ACC112 (cell line): ENCODE results near the gene ZNF474.

Experiments used
- H2AFZ ChIP-seq: fragments of 200-600 bp; sonication (generic); one replicate; pipeline ENCODE4 v1.6.0; 2017; ENCODE audit warnings: antibody characterized with exemption, low read length; ENCODE audit not compliant: unreplicated experiment
- H3K27ac ChIP-seq: fragments of 200-600 bp; sonication (generic); 2 replicates; pipeline ENCODE4 v1.5.1; 2014; ENCODE audit warnings: low read depth, mild to moderate bottlenecking, antibody characterized with exemption, low read length, moderate library complexity
- H3K27me3 ChIP-seq: fragments of 200-600 bp; sonication (generic); 2 replicates; pipeline ENCODE4 v1.6.1; 2014; ENCODE audit warnings: mild to moderate bottlenecking, antibody characterized with exemption, low read length, moderate library complexity, mixed read lengths; ENCODE audit not compliant: insufficient read depth
- H3K36me3 ChIP-seq: fragments of 200-600 bp; sonication (generic); 2 replicates; pipeline ENCODE4 v1.6.1; 2016; ENCODE audit warnings: mild to moderate bottlenecking, antibody characterized with exemption, low read length, moderate library complexity, mixed read lengths; ENCODE audit not compliant: insufficient read depth
- H3K4me1 ChIP-seq: fragments of 200-600 bp; sonication (generic); one replicate; pipeline ENCODE4 v1.6.1; 2016; ENCODE audit warnings: low read length, mixed read lengths; ENCODE audit not compliant: insufficient read depth, unreplicated experiment, control insufficient read depth
- H3K4me3 ChIP-seq: fragments of 200-600 bp; sonication (generic); 2 replicates; pipeline ENCODE4 v1.5.1; 2014; ENCODE audit warnings: mild to moderate bottlenecking, low read depth, low read length
- H3K79me2 ChIP-seq: fragments of 200-600 bp; sonication (generic); one replicate; pipeline ENCODE4 v1.6.0; 2016; ENCODE audit warnings: low read length; ENCODE audit not compliant: control insufficient read depth, unreplicated experiment, insufficient read depth

ZNF474 gene

DNA sequence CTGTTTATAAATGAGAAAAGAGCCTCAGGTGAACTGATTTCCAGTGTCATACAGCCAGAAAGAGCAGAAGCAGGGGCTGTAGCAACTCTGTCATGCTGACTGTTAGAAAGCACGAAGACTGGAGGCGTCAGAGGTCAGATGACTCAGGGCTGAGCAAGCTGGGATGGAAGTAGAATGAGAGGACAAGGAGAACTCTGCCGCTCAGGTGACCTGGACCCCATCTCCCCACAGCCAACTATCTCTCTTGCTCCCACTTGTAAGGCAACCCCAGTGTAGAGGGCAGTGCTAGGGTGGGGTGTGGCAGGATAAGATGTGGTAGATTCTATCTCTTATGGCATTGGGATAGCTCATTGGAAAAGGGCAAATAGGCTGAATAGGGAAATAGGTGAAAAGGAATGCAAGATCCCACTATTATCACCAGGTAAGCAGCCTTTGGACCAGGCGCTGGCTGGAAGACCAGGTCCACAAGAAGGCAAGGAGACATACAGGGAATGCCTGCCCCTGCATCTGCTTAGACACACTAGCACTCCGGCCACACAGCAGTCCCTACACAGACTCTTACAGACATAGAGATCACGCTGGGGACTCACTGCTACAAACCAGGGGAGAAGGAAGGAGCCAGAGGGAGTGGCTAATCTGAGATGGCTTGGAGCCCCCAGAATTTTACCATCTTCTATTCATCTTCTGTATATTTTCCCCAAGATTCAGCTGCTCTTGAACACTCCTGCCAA lies 30.1 kb upstream of the ZNF474 start:
- H3K4me1 ChIP-seq = peaks cover 46% of the 10 kb centered on the region
- H3K27me3 ChIP-seq = no peaks in the 10 kb centered on the region
- peak overlapping the region; percentile 66 for H3K27ac ChIP-seq
- peak overlapping the region; percentile 34 for H2AFZ ChIP-seq
- H3K36me3 ChIP-seq = no peaks in the 10 kb centered on the region
- H3K4me3 ChIP-seq = peak overlapping the region; percentile 5
- H3K79me2 ChIP-seq = no peaks in the 10 kb centered on the region

DNA sequence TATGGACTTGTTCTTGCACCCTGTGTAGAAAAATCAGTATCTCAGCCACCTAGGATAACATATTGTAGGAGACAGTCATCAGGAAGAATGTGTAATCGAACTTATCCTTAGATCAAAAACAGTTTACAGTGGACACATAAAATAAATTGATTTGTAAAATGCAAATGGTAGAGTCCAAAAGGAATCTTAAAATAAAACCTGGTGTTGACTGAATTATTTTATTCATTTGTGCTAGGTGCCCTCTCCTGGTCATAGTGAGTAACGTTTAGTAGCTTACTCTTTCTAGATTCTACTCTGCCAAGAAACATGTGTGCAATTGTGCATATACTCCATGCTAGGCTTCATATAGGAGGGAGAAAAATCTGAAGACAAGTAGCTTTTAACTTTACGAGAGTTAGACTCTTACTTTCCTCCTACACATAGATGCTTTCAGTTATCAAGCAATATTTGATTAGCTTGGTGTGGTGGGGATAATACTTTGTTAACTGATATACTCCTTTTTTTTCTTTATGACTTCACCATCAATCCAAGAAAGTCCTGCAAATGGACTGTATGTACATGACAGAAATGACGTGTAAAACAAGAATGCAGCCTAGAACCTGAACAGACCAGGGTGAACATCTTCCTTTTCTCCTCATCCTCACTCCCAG lies 27.6 kb upstream of the ZNF474 start:
- Histone ChIP-seq H3K4me3 (no peak overlapping the region), H3K79me2 (no peaks in the 10 kb centered on the region), H3K27ac (peak overlapping the region; percentile 67)

DNA sequence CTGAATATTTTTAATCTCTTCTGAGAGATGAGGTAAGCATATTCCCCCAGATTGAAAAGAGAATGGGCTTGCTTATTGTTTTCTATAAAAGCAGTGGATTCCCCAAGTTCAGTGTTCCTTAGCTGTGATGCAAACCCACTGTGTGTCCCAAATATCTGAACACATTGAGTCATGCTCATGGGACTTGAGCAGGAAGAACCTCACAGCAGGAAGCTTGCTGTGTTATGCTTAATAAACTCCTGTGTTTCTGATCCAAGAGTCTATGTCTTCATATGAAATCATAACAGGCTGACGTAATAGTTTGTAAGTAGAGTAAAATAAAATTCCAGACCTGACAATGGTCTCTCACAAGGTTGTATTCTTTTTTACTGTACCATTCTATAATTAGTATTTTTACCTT lies 26.5 kb upstream of the ZNF474 start:
- H3K79me2 ChIP-seq = no peaks in the 10 kb centered on the region
- H3K4me1 ChIP-seq = peaks cover 35% of the 10 kb centered on the region
- H3K27me3 ChIP-seq = no peaks in the 10 kb centered on the region
- no peak overlapping the region for H3K4me3 ChIP-seq
- H3K36me3 ChIP-seq = no peaks in the 10 kb centered on the region
- H2AFZ ChIP-seq = no peak overlapping the region
- H3K27ac ChIP-seq = peak overlapping the region; percentile 67

More for the DNA sequence above, 27.6 kb upstream of the ZNF474 start:
- no peaks in the 10 kb centered on the region for H3K36me3 ChIP-seq
- H2AFZ ChIP-seq = peak overlapping the region; percentile 52
- peaks cover 35% of the 10 kb centered on the region for H3K4me1 ChIP-seq
- H3K27me3 ChIP-seq = no peaks in the 10 kb centered on the region

DNA sequence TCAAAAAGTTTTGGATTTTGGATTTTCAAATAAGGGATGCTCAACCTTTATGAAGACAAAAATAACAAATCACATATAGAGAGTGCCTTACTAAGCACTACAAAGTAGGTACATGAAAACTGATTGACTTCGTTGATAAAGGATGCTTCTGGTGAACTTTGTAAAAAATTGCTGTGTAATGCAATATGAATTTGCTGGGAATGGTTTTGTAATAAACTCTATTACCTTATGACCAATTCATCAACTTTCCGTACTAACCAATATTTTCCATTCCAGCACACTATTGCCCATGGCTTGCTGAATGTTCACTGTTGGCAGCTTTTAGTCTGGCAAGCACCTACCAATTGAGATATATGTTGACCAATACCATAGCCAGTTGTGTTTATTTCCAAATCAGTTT lies 23.4 kb upstream of the ZNF474 start:
- peaks cover 17% of the 10 kb centered on the region for H3K4me1 ChIP-seq
- no peak overlapping the region for H2AFZ ChIP-seq
- H3K36me3 ChIP-seq = no peaks in the 10 kb centered on the region
- no peak overlapping the region for H3K4me3 ChIP-seq
- no peaks in the 10 kb centered on the region for H3K27me3 ChIP-seq
- no peak overlapping the region for H3K27ac ChIP-seq
- H3K79me2 ChIP-seq = no peaks in the 10 kb centered on the region

DNA sequence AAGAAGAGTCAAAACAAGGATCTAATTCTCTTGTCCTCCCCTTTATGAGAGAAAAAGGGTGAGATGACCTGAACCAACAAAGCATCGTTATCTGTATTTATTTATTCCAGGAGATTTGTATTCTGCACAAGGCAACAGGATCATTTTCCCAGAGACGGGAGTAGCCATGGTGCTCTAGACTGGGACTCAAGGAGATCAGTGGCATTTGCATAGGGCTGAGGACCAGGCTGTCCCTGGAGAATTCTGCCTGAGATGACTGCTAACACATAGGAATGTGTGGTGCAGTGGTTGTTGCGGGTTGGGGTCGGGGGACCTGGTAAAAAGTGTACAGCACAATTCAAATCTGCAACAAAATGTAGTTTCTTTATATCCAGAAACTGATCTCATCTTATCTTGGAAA lies 22.3 kb upstream of the ZNF474 start:
- peaks cover 14% of the 10 kb centered on the region for H3K4me1 ChIP-seq
- no peak overlapping the region for H2AFZ ChIP-seq
- H3K79me2 ChIP-seq = no peaks in the 10 kb centered on the region
- no peaks in the 10 kb centered on the region for H3K36me3 ChIP-seq
- no peak overlapping the region for H3K27ac ChIP-seq
- H3K4me3 ChIP-seq = no peak overlapping the region
- H3K27me3 ChIP-seq = no peaks in the 10 kb centered on the region

DNA sequence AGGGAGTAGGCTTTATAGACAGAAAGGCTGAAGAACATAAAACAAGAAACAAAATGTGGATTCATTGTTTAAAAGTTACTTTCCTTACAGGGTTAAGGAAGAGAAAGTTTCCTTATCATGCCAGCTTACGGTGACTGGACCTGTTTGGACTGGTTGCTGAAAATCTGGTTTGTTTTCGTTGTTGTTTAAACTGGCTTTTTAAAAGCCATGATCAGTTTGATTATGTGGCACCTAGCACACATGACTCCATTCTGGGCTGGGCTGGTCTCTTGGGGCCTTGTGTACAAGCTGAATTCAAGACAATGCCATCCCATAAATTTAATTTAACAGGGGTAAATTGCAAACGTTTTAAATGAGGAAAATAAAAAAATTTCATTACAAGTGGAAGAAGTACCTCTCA lies 18.4 kb upstream of the ZNF474 start:
- Histone ChIP-seq H3K36me3 (no peaks in the 10 kb centered on the region), H3K27me3 (no peaks in the 10 kb centered on the region), H2AFZ (no peak overlapping the region), H3K4me3 (no peak overlapping the region), H3K4me1 (no peaks in the 10 kb centered on the region), H3K27ac (no peak overlapping the region), H3K79me2 (no peaks in the 10 kb centered on the region)

DNA sequence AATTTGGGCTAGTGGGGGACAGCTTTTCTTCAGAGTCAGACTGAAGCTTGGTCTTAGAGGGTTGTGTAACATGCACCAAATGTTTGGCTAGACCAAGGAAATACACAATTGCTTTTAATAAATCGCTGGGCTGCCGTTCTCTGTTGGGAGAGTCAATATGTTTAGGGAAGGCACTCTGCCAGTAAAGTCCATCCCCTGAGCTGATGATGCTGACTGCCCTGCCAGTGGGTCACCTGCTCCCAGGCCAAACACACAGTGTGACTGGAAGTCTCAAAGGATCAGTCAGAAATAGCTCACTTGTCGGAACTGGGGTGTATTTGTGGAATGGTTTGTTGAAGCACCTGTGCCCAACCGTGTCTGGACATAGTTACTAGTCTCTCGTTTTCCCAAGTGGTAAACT lies 17.9 kb upstream of the ZNF474 start:
- Histone ChIP-seq H2AFZ (no peak overlapping the region), H3K4me1 (no peaks in the 10 kb centered on the region), H3K36me3 (no peaks in the 10 kb centered on the region), H3K79me2 (no peaks in the 10 kb centered on the region), H3K27ac (no peak overlapping the region), H3K27me3 (no peaks in the 10 kb centered on the region), H3K4me3 (no peak overlapping the region)

DNA sequence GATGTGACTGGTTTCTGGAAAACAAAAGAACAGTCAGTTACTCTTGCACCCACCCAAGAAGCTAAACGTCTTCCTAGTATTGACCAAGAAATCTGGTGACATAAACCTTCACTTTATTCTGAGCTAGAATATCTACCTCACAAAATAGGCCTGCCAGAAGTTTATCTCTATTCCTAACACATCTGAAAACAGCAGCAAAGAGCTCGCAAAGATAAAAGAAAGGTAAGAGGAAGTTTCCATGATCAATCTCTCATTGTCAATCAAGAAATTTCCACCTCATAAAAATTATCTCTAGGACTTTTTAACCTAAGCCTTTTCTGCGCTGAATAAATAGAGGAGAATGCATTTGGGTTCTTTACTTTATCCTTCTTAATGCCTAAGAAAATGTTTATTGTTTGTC lies 17.3 kb upstream of the ZNF474 start:
- no peaks in the 10 kb centered on the region for H3K79me2 ChIP-seq
- no peaks in the 10 kb centered on the region for H3K4me1 ChIP-seq
- no peak overlapping the region for H3K4me3 ChIP-seq
- H3K27ac ChIP-seq = no peak overlapping the region
- no peaks in the 10 kb centered on the region for H3K36me3 ChIP-seq
- H3K27me3 ChIP-seq = no peaks in the 10 kb centered on the region
- no peak overlapping the region for H2AFZ ChIP-seq

DNA sequence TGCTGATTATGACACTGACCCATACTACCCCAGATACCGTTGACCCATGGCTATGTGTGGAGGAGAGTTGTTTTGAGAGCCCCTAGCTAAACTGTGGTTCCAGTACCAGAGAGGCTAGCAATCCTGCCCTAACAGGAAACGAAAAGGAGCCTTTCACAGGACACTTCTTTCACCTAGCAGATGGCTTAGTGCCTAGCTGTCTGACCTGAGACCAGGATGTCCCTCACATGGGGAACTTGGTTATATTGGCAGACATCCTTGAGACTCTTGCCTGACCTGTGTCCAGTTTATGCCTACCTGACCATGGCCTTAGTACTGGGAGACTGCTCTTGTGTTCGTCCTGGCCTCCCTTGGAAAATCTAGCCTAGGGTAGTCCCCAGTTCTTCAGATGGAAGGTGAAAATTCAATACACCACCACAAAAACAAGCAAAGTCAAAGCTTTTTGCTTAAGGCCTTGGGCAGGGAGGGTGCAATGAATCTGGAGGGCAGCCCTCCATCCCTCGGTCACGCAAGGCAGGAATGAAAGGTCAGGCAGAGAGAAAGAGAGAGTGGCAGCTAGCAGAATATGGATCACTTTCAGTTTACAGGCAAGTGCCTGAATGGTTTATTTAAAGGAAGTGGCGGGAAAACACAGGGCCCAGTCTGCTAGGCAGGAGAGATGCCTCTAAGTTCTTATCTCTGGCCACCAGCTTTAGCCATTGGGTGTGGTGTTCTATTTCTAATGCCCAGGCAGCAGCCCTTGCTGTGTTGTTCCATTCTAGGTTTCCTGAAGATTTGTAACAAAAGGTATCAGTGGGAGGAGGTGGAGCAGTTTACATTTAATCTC lies 16.4 kb upstream of the ZNF474 start:
- H2AFZ ChIP-seq = no peak overlapping the region

DNA sequence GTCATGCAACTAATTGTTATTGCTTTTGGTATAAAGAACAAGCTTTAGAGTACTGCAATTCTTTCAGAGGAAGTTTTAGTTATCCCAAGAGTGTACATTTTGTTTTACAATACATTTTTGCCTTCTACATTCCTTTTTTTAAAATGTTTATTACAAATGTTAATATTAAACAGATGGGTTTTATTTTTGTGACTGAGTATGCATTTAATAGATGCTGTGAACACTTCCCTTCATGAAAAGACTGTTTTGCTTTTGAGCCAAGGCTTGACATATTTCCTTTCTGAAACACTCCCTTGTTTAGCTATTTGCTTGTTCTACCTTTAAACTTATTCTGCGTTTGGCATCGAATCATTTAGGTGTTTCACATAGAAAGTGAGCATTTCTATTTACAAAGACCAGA lies 14.8 kb upstream of the ZNF474 start:
- Histone ChIP-seq H3K4me1 (no peaks in the 10 kb centered on the region), H3K36me3 (no peaks in the 10 kb centered on the region), H2AFZ (no peak overlapping the region), H3K27me3 (no peaks in the 10 kb centered on the region), H3K79me2 (no peaks in the 10 kb centered on the region), H3K27ac (no peak overlapping the region), H3K4me3 (no peak overlapping the region)

More for the DNA sequence above, 16.4 kb upstream of the ZNF474 start:
- H3K4me1 ChIP-seq = no peaks in the 10 kb centered on the region
- no peaks in the 10 kb centered on the region for H3K36me3 ChIP-seq
- H3K27ac ChIP-seq = no peak overlapping the region
- no peaks in the 10 kb centered on the region for H3K27me3 ChIP-seq
- H3K79me2 ChIP-seq = no peaks in the 10 kb centered on the region
- H3K4me3 ChIP-seq = no peak overlapping the region
